Stimulated activated CD4-positive, alpha-beta T cell treated with anti-CD3 and anti-CD28 coated beads, TNF-alpha, amount 100 ng/mL, for 24 hours (primary cell): ENCODE measurements around the gene DLX4.

ENCODE experiments used
- DNase-seq, 3 experiments: peaks; one replicate each; pipeline ENCODE4 v3.0.0-alpha.2; 2020; ENCODE audit warnings: low read depth in 3 of 3

Gene DLX4

GRCh38 chr17:49946964-49947584 is 21.9 kb upstream of the DLX4 start:
- no peak for DNase-seq

- DNase-seq: no peak
Observed at GRCh38 chr17:49949634-49950033, 19.4 kb upstream of the DLX4 start.

- DNase-seq: no peak
Observed at GRCh38 chr17:49951362-49952082, 17.5 kb upstream of the DLX4 start.

GRCh38 chr17:49952209-49952911 is 16.6 kb upstream of the DLX4 start:
- peak; percentile 57 to 82 (median 66) for DNase-seq

GRCh38 chr17:49952912-49953497 is 16.0 kb upstream of the DLX4 start:
- no peak for DNase-seq

- DNase-seq: no peak
Observed at GRCh38 chr17:49955157-49955556, 13.8 kb upstream of the DLX4 start.

GRCh38 chr17:49956780-49957179 is 12.2 kb upstream of the DLX4 start:
- DNase-seq: no peak

- no peak for DNase-seq
Observed at GRCh38 chr17:49957350-49957749, 11.6 kb upstream of the DLX4 start.

- DNase-seq: no peak
Observed at GRCh38 chr17:49958723-49959122, 10.3 kb upstream of the DLX4 start.

GRCh38 chr17:49959183-49959935 is 9.6 kb upstream of the DLX4 start:
- DNase-seq: no peak

- DNase-seq: no peak
Observed at GRCh38 chr17:49962599-49963308, 6.2 kb upstream of the DLX4 start.

GRCh38 chr17:49963309-49963625 is 5.7 kb upstream of the DLX4 start:
- no peak for DNase-seq

GRCh38 chr17:49963626-49964302 is 5.2 kb upstream of the DLX4 start:
- no peak for DNase-seq

- DNase-seq: no peak
Observed at GRCh38 chr17:49964303-49964768, 4.7 kb upstream of the DLX4 start.

- peak in 1 of 3 experiments; percentile 30 for DNase-seq
Observed at GRCh38 chr17:49964769-49965523, 4.0 kb upstream of the DLX4 start.

- DNase-seq: no peak
Observed at GRCh38 chr17:49965524-49965909, 3.5 kb upstream of the DLX4 start.

GRCh38 chr17:49966767-49967166 is 2.2 kb upstream of the DLX4 start:
- DNase-seq: no peak

- DNase-seq: no peak
Observed at GRCh38 chr17:49967205-49967604, 1.8 kb upstream of the DLX4 start.

GRCh38 chr17:49967621-49968404 is 1.2 kb upstream of the DLX4 start:
- no peak for DNase-seq
